ENCODE measurements around the gene THY1. TPM values are rescaled to one million over a fixed set of nuclear protein-coding genes. Genes with fewer than 3 reads are reported as not detected.
"Not testable (repeated sequence)": the region's sequence is repeated elsewhere in the genome, so short reads cannot be mapped to it uniquely, and the experiment has no call there.

THY1 gene
- total RNA-seq, 1 donor from 2014 or later, result 19.0 TPM

GRCh38 chr11:119438599-119438998 lies 15.6 kb upstream of the THY1 start:
- Mint-ChIP-seq H3K9me3 (no peaks in the 10 kb centered on the region), H3K27me3 (peaks cover 12% of the 10 kb centered on the region), H3K4me1 (ENCODE audit: unreplicated experiment) (no peaks in the 10 kb centered on the region), H3K36me3 (no peaks in the 10 kb centered on the region), H3K4me3 (no peak overlapping the region), H3K27ac (no peak overlapping the region)
- no peak for TF ChIP-seq CTCF (conservative IDR thresholded peaks at IDR 0.05)
- DNase-seq (ENCODE audit: extremely low spot score, unreplicated experiment), result no peak

- not testable (repeated sequence) for H3K36me3 Mint-ChIP-seq; H3K9me3 Mint-ChIP-seq; DNase-seq (ENCODE audit: extremely low spot score, unreplicated experiment); H3K4me1 Mint-ChIP-seq (ENCODE audit: unreplicated experiment); H3K27ac Mint-ChIP-seq; H3K4me3 Mint-ChIP-seq
- H3K27me3 Mint-ChIP-seq, result peaks cover 21% of the 10 kb centered on the region
Observed at GRCh38 chr11:119437521-119437920, 14.5 kb upstream of the THY1 start.

- peaks cover 29% of the 10 kb centered on the region for H3K27me3 Mint-ChIP-seq
- H3K9me3 Mint-ChIP-seq, result no peaks in the 10 kb centered on the region
- H3K27ac Mint-ChIP-seq, result no peak overlapping the region
- H3K36me3 Mint-ChIP-seq, result no peaks in the 10 kb centered on the region
- peaks cover 13% of the 10 kb centered on the region for H3K4me1 Mint-ChIP-seq (ENCODE audit: unreplicated experiment)
- no peak for DNase-seq (ENCODE audit: extremely low spot score, unreplicated experiment)
- TF ChIP-seq CTCF (conservative IDR thresholded peaks at IDR 0.05), result no peak
- no peak overlapping the region for H3K4me3 Mint-ChIP-seq
Observed at GRCh38 chr11:119436711-119437110, 13.7 kb upstream of the THY1 start.

- peaks cover 35% of the 10 kb centered on the region for H3K27me3 Mint-ChIP-seq
- DNase-seq (ENCODE audit: extremely low spot score, unreplicated experiment), result no peak
- no peaks in the 10 kb centered on the region for H3K9me3 Mint-ChIP-seq
- H3K36me3 Mint-ChIP-seq, result no peaks in the 10 kb centered on the region
- H3K4me1 Mint-ChIP-seq (ENCODE audit: unreplicated experiment), result peaks cover 20% of the 10 kb centered on the region
- no peak overlapping the region for H3K27ac Mint-ChIP-seq
- H3K4me3 Mint-ChIP-seq, result no peak overlapping the region
- no peak for TF ChIP-seq CTCF (conservative IDR thresholded peaks at IDR 0.05)
Observed at GRCh38 chr11:119436093-119436492, 13.1 kb upstream of the THY1 start.

GRCh38 chr11:119434591-119435330 lies 11.8 kb upstream of the THY1 start:
- H3K4me3 Mint-ChIP-seq, result no peak overlapping the region
- H3K27ac Mint-ChIP-seq, result no peak overlapping the region
- H3K27me3 Mint-ChIP-seq, result peaks cover 45% of the 10 kb centered on the region
- no peaks in the 10 kb centered on the region for H3K36me3 Mint-ChIP-seq
- peaks cover 20% of the 10 kb centered on the region for H3K4me1 Mint-ChIP-seq (ENCODE audit: unreplicated experiment)
- DNase-seq (ENCODE audit: extremely low spot score, unreplicated experiment), result no peak
- TF ChIP-seq CTCF (conservative IDR thresholded peaks at IDR 0.05), result no peak
- H3K9me3 Mint-ChIP-seq, result no peaks in the 10 kb centered on the region

GRCh38 chr11:119433358-119433725 lies 10.4 kb upstream of the THY1 start:
- peaks cover 49% of the 10 kb centered on the region for H3K27me3 Mint-ChIP-seq
- no peaks in the 10 kb centered on the region for H3K9me3 Mint-ChIP-seq
- TF ChIP-seq CTCF (conservative IDR thresholded peaks at IDR 0.05), result no peak
- H3K4me3 Mint-ChIP-seq, result no peak overlapping the region
- no peaks in the 10 kb centered on the region for H3K36me3 Mint-ChIP-seq
- H3K4me1 Mint-ChIP-seq (ENCODE audit: unreplicated experiment), result peaks cover 20% of the 10 kb centered on the region
- no peak for DNase-seq (ENCODE audit: extremely low spot score, unreplicated experiment)
- peak overlapping the region; percentile 20 for H3K27ac Mint-ChIP-seq
